AG09309 (cell line): Measurements from ENCODE around the gene SH3BP2.
"Not testable (repeated sequence)": the region's sequence is repeated elsewhere in the genome, so short reads cannot be mapped to it uniquely, and the experiment has no call there.

Experiments
- DNase-seq: peaks from one replicate; pipeline ENCODE4 v3.0.0-alpha.2; 2010; ENCODE audit warnings: low read depth
- H3K4me3 ChIP-seq: 2 replicates; pipeline ENCODE4 v1.5.1; 2011; ENCODE audit warnings: mild to moderate bottlenecking, low read depth, low read length, moderate library complexity; ENCODE audit not compliant: control insufficient read depth
- CTCF ChIP-seq: IDR thresholded peaks from 2 replicates; pipeline ENCODE4 v1.5.1; 2011; ENCODE audit warnings: mild to moderate bottlenecking, low read depth, low read length, inconsistent platforms; ENCODE audit not compliant: insufficient read depth, control insufficient read depth; ENCODE audit errors: missing control alignments

Gene SH3BP2

GRCh38 chr4:2765832-2766526 is 26.9 kb upstream of the SH3BP2 start:
- no peak for TF ChIP-seq CTCF
- no peak for DNase-seq
- no peak overlapping the region for H3K4me3 ChIP-seq

- H3K4me3 ChIP-seq, result no peak overlapping the region
- DNase-seq, result no peak
- TF ChIP-seq CTCF, result no peak
These were observed 25.7 kb upstream of the SH3BP2 start for GRCh38 chr4:2767046-2767704.

GRCh38 chr4:2767705-2768074 is 25.2 kb upstream of the SH3BP2 start:
- no peak overlapping the region for H3K4me3 ChIP-seq
- no peak for TF ChIP-seq CTCF
- no peak for DNase-seq

- TF ChIP-seq CTCF, result no peak
These were observed 24.8 kb upstream of the SH3BP2 start for GRCh38 chr4:2768124-2768523.

GRCh38 chr4:2768921-2769336 is 24.0 kb upstream of the SH3BP2 start:
- no peak for TF ChIP-seq CTCF
- DNase-seq, result no peak
- no peak overlapping the region for H3K4me3 ChIP-seq

More at GRCh38 chr4:2768124-2768523, 24.8 kb upstream of the SH3BP2 start:
- H3K4me3 ChIP-seq, result no peak overlapping the region
- no peak for DNase-seq

- no peak overlapping the region for H3K4me3 ChIP-seq
- no peak for DNase-seq
- TF ChIP-seq CTCF, result no peak
These were observed 21.6 kb upstream of the SH3BP2 start for GRCh38 chr4:2771264-2771663.

- not testable (repeated sequence) for DNase-seq, H3K4me3 ChIP-seq
These were observed 12.2 kb upstream of the SH3BP2 start for GRCh38 chr4:2780643-2781042.
